ENCODE data around the gene NCAPG2. TPM values are rescaled to one million over a fixed set of nuclear protein-coding genes. Genes with fewer than 3 reads are reported as not detected.

NCAPG2 gene
- polyA plus RNA-seq, 1 of the 3 experiments (the other 2 are of a cell fraction) = 25.0 TPM

- H3K9ac ChIP-seq = no peak overlapping the region
- H3K4me3 ChIP-seq (ENCODE audit: low read depth in 2 of 2, low read length in 1 of 2) = peak overlapping the region in 1 of 2 experiments; percentile 53; a peak in 2 of 4 replicates
- CTCF ChIA-PET = interaction anchor here (1.5 kb wide), 1 partner anchor 15 kb away, joined by 4 read pairs; no protein-coding TSS in a partner anchor
- peaks cover 0 to 34% of the 10 kb centered on the region in 2 experiments; a peak in 2 of 4 replicates for H3K4me1 ChIP-seq (ENCODE audit: control insufficient read depth in 1 of 2, insufficient read depth in 2 of 2, low read depth in 1 of 2, low read length in 1 of 2)
- no peak overlapping the region for H2AFZ ChIP-seq (ENCODE audit: low read depth)
- H3K9me2 ChIP-seq = no peaks in the 10 kb centered on the region
- DNase-seq = peak; percentile 76
- H3K9me3 ChIP-seq = no peaks in the 10 kb centered on the region
- WGBS (ENCODE audit: low lambda C conversion rate) = 11% methylated on average over 24 of the region's 63 CpGs
- no peaks in the 10 kb centered on the region for H3K79me2 ChIP-seq (ENCODE audit: insufficient read depth)
- TF ChIP-seq CHD2 (IDR thresholded peaks at IDR 0.05; ENCODE audit: low read length, partially characterized antibody) (no peak), POLR2AphosphoS5 (IDR thresholded peaks at IDR 0.05; ENCODE audit: low read depth, low read length) (no peak), MAX (IDR thresholded peaks at IDR 0.05; ENCODE audit: low read depth) (no peak), GATA2 (CRISPR knock-in tag; IDR thresholded peaks at IDR 0.05) (no peak), EZH2phosphoT487 (IDR thresholded peaks at IDR 0.05; ENCODE audit: borderline replicate concordance, low read depth) (no peak), RXRA (IDR thresholded peaks at IDR 0.05; ENCODE audit: borderline replicate concordance, low read depth) (no peak), FOXJ3 (CRISPR knock-in tag; IDR thresholded peaks at IDR 0.05) (no peak), TAF1 (IDR thresholded peaks at IDR 0.05; ENCODE audit: borderline replicate concordance, low read depth, low read length) (no peak), JUND (IDR thresholded peaks at IDR 0.05) (no peak), SIN3A (IDR thresholded peaks at IDR 0.05; ENCODE audit: borderline replicate concordance, low read depth, low read length) (no peak), MXI1 (IDR thresholded peaks at IDR 0.05; ENCODE audit: low read depth, low read length) (no peak), RAD21 (IDR thresholded peaks at IDR 0.05; ENCODE audit: low read length) (no peak)
- no peaks in the 10 kb centered on the region; the same call in 1 of the 2 replicates for H3K27me3 ChIP-seq (ENCODE audit: insufficient read depth)
- POLR2A ChIA-PET = no interaction called here
- H3K27ac ChIP-seq (ENCODE audit: low read depth in 2 of 2, low read length in 1 of 2) = peak overlapping the region in 1 of 2 experiments; percentile 7; a peak in 1 of 4 replicates
- H4K20me1 ChIP-seq (ENCODE audit: insufficient read depth) = no peaks in the 10 kb centered on the region
- peak overlapping the region; percentile 62 for H3K4me2 ChIP-seq
- no peaks in the 10 kb centered on the region for H3F3A ChIP-seq (replicated peaks; ENCODE audit: insufficient read depth)
- H3K36me3 ChIP-seq (replicated peaks in 1 of 2; ENCODE audit: control insufficient read depth in 1 of 2, insufficient read depth in 2 of 2, low read length in 1 of 2) = no peaks in the 10 kb centered on the region
Observed at GRCh38 chr7:158586499-158587161, 118.0 kb downstream of the NCAPG2 start.

- ChIA-PET POLR2A (interaction anchor here (2.6 kb wide), 1 partner anchor 13 kb away, joined by 8 read pairs; no protein-coding TSS in a partner anchor), CTCF (interaction anchor here (0.7 to 1.5 kb wide), 3 partner anchors 14 to 391 kb away, joined by 3 to 4 read pairs (median 3); no protein-coding TSS in a partner anchor)
- H3K4me2 ChIP-seq = peak overlapping the region; percentile 62; the same call in 1 of the 2 replicates
- no peak overlapping the region for H3K9ac ChIP-seq
- no peaks in the 10 kb centered on the region for H3K9me2 ChIP-seq
- H3K4me1 ChIP-seq (ENCODE audit: control insufficient read depth in 1 of 2, insufficient read depth in 2 of 2, low read depth in 1 of 2, low read length in 1 of 2) = peaks cover 0 to 34% of the 10 kb centered on the region in 2 experiments; a peak in 2 of 4 replicates
- H3K36me3 ChIP-seq (replicated peaks in 1 of 2; ENCODE audit: control insufficient read depth in 1 of 2, insufficient read depth in 2 of 2, low read length in 1 of 2) = no peaks in the 10 kb centered on the region
- no peak for DNase-seq
- H3K4me3 ChIP-seq (ENCODE audit: low read depth in 2 of 2, low read length in 1 of 2) = peak overlapping the region in 1 of 2 experiments; percentile 53; a peak in 2 of 4 replicates
- no peaks in the 10 kb centered on the region for H3K9me3 ChIP-seq
- H3K79me2 ChIP-seq (ENCODE audit: insufficient read depth) = no peaks in the 10 kb centered on the region
- no peaks in the 10 kb centered on the region for H4K20me1 ChIP-seq (ENCODE audit: insufficient read depth)
- H3K27ac ChIP-seq (ENCODE audit: low read depth in 2 of 2, low read length in 1 of 2) = no peak overlapping the region
- WGBS (ENCODE audit: low lambda C conversion rate) = 64% methylated on average over 17 of the region's 17 CpGs
- no peaks in the 10 kb centered on the region for H3F3A ChIP-seq (replicated peaks; ENCODE audit: insufficient read depth)
- H2AFZ ChIP-seq (ENCODE audit: low read depth) = no peak overlapping the region
- H3K27me3 ChIP-seq (ENCODE audit: insufficient read depth) = no peaks in the 10 kb centered on the region; the same call in 1 of the 2 replicates
- TF ChIP-seq IRF3 (IDR thresholded peaks at IDR 0.05; ENCODE audit: low read depth, low read length) = no peak
- TF ChIP-seq USF2 (IDR thresholded peaks at IDR 0.05; ENCODE audit: borderline replicate concordance, low read depth, low read length) = no peak
- no peak for TF ChIP-seq ZBTB33 (IDR thresholded peaks at IDR 0.05; ENCODE audit: borderline replicate concordance, low read depth)
- no peak for TF ChIP-seq RXRA (IDR thresholded peaks at IDR 0.05; ENCODE audit: borderline replicate concordance, low read depth)
- TF ChIP-seq TAF1 (IDR thresholded peaks at IDR 0.05; ENCODE audit: borderline replicate concordance, low read depth, low read length) = no peak
- no peak for TF ChIP-seq MXI1 (IDR thresholded peaks at IDR 0.05; ENCODE audit: low read depth, low read length)
- no peak for TF ChIP-seq SMC3 (IDR thresholded peaks at IDR 0.05; ENCODE audit: low read depth, low read length)
- no peak for TF ChIP-seq TCF12 (IDR thresholded peaks at IDR 0.05)
- TF ChIP-seq FOXJ3 (CRISPR knock-in tag; IDR thresholded peaks at IDR 0.05) = no peak
- no peak for TF ChIP-seq MAX (IDR thresholded peaks at IDR 0.05; ENCODE audit: low read depth)
- TF ChIP-seq FOSL2 (IDR thresholded peaks at IDR 0.05; ENCODE audit: borderline replicate concordance, low read depth) = no peak
- TF ChIP-seq TEAD4 (IDR thresholded peaks at IDR 0.05; ENCODE audit: borderline replicate concordance, insufficient read depth) = no peak
- TF ChIP-seq EZH2phosphoT487 (IDR thresholded peaks at IDR 0.05; ENCODE audit: borderline replicate concordance, low read depth) = no peak
Observed at GRCh38 chr7:158585721-158586498, 118.7 kb downstream of the NCAPG2 start.

Data from SK-N-SH (cell line).